ENCODE results near the gene CCL19.

DNA sequence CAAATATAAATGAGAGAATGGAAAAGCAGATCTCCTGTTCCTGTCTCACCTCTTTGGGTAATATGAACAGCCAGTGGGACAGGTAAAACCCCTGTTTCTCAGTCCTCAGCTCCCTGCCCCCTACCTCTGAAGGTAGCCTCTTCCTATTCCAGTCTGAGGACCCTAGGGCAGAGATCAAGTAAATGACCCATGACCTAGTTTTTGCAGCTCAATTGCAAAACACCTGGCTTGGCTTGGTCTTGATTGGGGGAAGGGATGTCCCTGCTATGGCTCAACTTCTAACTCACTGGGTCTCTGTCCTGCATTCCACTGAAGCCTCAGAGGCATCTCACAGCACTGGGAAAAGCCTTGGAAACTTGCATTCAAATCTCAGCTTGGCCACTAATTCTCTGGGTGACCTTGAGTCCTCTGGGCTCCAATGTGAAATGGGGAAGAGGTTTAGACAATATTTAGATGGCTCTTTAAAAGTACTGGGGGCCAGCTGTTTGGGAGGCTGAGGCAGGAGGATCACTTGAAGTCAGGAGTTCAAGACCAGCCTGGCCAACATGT lies 46.2 kb downstream of the CCL19 start:
- no peak for TF ChIP-seq CTCF (IDR thresholded peaks at IDR 0.05)
- TF ChIP-seq POLR2A (IDR thresholded peaks at IDR 0.05): no peak

All from transverse colon (tissue), 3 donors.